ENCODE data around the gene CARD6.

The CARD6 gene

GRCh38 chr5:40827188-40827977, 13.8 kb upstream of the CARD6 start:
- H3K79me2 ChIP-seq (ENCODE audit: control insufficient read depth, insufficient read depth, low read length, poor library complexity) = no peaks in the 10 kb centered on the region
- peaks cover 25 to 56% of the 10 kb centered on the region in 2 experiments for H3K36me3 ChIP-seq (ENCODE audit: control insufficient read depth in 1 of 2, insufficient read depth in 2 of 2, low read length in 2 of 2)

GRCh38 chr5:40828021-40828631, 13.0 kb upstream of the CARD6 start:
- peaks cover 25 to 59% of the 10 kb centered on the region in 2 experiments for H3K36me3 ChIP-seq (ENCODE audit: control insufficient read depth in 1 of 2, insufficient read depth in 2 of 2, low read length in 2 of 2)

More at GRCh38 chr5:40827188-40827977, 13.8 kb upstream of the CARD6 start:
- Histone ChIP-seq H3K79me1 (ENCODE audit: low read length) (no peaks in the 10 kb centered on the region), H3K23ac (ENCODE audit: low read length) (no peak overlapping the region), H4K91ac (ENCODE audit: low read depth, low read length) (no peak overlapping the region), H2BK5ac (ENCODE audit: low read depth, low read length, poor library complexity) (no peak overlapping the region), H3K18ac (ENCODE audit: low read length) (no peak overlapping the region), H3K4me1 (ENCODE audit: control insufficient read depth in 1 of 2, insufficient read depth in 2 of 2, low read length in 2 of 2) (no peaks in the 10 kb centered on the region), H3K14ac (ENCODE audit: low read length) (no peak overlapping the region), H3K9ac (ENCODE audit: low read length) (no peak overlapping the region), H4K8ac (ENCODE audit: low read depth, low read length) (no peak overlapping the region), H2BK12ac (ENCODE audit: low read length) (no peak overlapping the region), H3K9me3 (ENCODE audit: insufficient read depth, low read depth, low read length) (no peaks in the 10 kb centered on the region), H3K4ac (ENCODE audit: low read depth, low read length) (no peak overlapping the region), H2AFZ (ENCODE audit: insufficient read depth, low read length, poor library complexity) (no peak overlapping the region), H4K12ac (ENCODE audit: low read depth, low read length) (no peak overlapping the region), H3K27ac (ENCODE audit: low read depth, low read length) (no peak overlapping the region), H3K27me3 (ENCODE audit: insufficient read depth, low read length) (no peaks in the 10 kb centered on the region), H3K4me2 (ENCODE audit: low read length) (no peak overlapping the region), H2BK120ac (ENCODE audit: insufficient read depth, low read length, poor library complexity) (no peak overlapping the region), H3K4me3 (ENCODE audit: low read depth, low read length) (no peak overlapping the region), H2AK5ac (ENCODE audit: low read length) (no peak overlapping the region)
- DNase-seq = no peak
- WGBS (ENCODE audit: extremely low coverage, insufficient coverage, insufficient read length) = no CpG with 5 or more reads among the region's 14 CpGs

GRCh38 chr5:40828690-40829661, 12.2 kb upstream of the CARD6 start:
- no peak overlapping the region for H2BK5ac ChIP-seq (ENCODE audit: low read depth, low read length, poor library complexity)
- no peak overlapping the region for H2AFZ ChIP-seq (ENCODE audit: insufficient read depth, low read length, poor library complexity)
- H3K23ac ChIP-seq (ENCODE audit: low read length) = no peak overlapping the region
- H3K36me3 ChIP-seq (ENCODE audit: control insufficient read depth in 1 of 2, insufficient read depth in 2 of 2, low read length in 2 of 2) = peaks cover 28 to 65% of the 10 kb centered on the region in 2 experiments
- H4K91ac ChIP-seq (ENCODE audit: low read depth, low read length) = no peak overlapping the region
- no peak for DNase-seq
- no peak overlapping the region for H4K12ac ChIP-seq (ENCODE audit: low read depth, low read length)
- H3K27ac ChIP-seq (ENCODE audit: low read depth, low read length) = no peak overlapping the region
- H3K79me1 ChIP-seq (ENCODE audit: low read length) = no peaks in the 10 kb centered on the region
- WGBS (ENCODE audit: extremely low coverage, insufficient coverage, insufficient read length) = no CpG with 5 or more reads among the region's 3 CpGs
- H3K14ac ChIP-seq (ENCODE audit: low read length) = no peak overlapping the region
- H3K79me2 ChIP-seq (ENCODE audit: control insufficient read depth, insufficient read depth, low read length, poor library complexity) = peaks cover 3% of the 10 kb centered on the region
- H3K4me3 ChIP-seq (ENCODE audit: low read depth, low read length) = no peak overlapping the region
- H3K9ac ChIP-seq (ENCODE audit: low read length) = no peak overlapping the region
- no peak overlapping the region for H2BK120ac ChIP-seq (ENCODE audit: insufficient read depth, low read length, poor library complexity)
- H3K4me1 ChIP-seq (ENCODE audit: control insufficient read depth in 1 of 2, insufficient read depth in 2 of 2, low read length in 2 of 2) = peaks cover 0 to 2% of the 10 kb centered on the region in 2 experiments
- H2BK12ac ChIP-seq (ENCODE audit: low read length) = no peak overlapping the region
- no peak overlapping the region for H3K4ac ChIP-seq (ENCODE audit: low read depth, low read length)
- no peak overlapping the region for H4K8ac ChIP-seq (ENCODE audit: low read depth, low read length)
- H3K4me2 ChIP-seq (ENCODE audit: low read length) = no peak overlapping the region
- H3K9me3 ChIP-seq (ENCODE audit: insufficient read depth, low read depth, low read length) = no peaks in the 10 kb centered on the region
- H2AK5ac ChIP-seq (ENCODE audit: low read length) = no peak overlapping the region
- no peak overlapping the region for H3K18ac ChIP-seq (ENCODE audit: low read length)
- H3K27me3 ChIP-seq (ENCODE audit: insufficient read depth, low read length) = no peaks in the 10 kb centered on the region

More at GRCh38 chr5:40828021-40828631, 13.0 kb upstream of the CARD6 start:
- no peak overlapping the region for H4K91ac ChIP-seq (ENCODE audit: low read depth, low read length)
- no peak overlapping the region for H3K4me3 ChIP-seq (ENCODE audit: low read depth, low read length)
- no peaks in the 10 kb centered on the region for H3K27me3 ChIP-seq (ENCODE audit: insufficient read depth, low read length)
- no peak for DNase-seq
- no peak overlapping the region for H3K9ac ChIP-seq (ENCODE audit: low read length)
- WGBS (ENCODE audit: extremely low coverage, insufficient coverage, insufficient read length) = no CpG with 5 or more reads among the region's 3 CpGs
- H3K18ac ChIP-seq (ENCODE audit: low read length) = no peak overlapping the region
- no peaks in the 10 kb centered on the region for H3K79me2 ChIP-seq (ENCODE audit: control insufficient read depth, insufficient read depth, low read length, poor library complexity)
- H3K14ac ChIP-seq (ENCODE audit: low read length) = no peak overlapping the region
- H3K23ac ChIP-seq (ENCODE audit: low read length) = no peak overlapping the region
- no peak overlapping the region for H2AK5ac ChIP-seq (ENCODE audit: low read length)
- H2BK5ac ChIP-seq (ENCODE audit: low read depth, low read length, poor library complexity) = no peak overlapping the region
- H3K4me1 ChIP-seq (ENCODE audit: control insufficient read depth in 1 of 2, insufficient read depth in 2 of 2, low read length in 2 of 2) = no peaks in the 10 kb centered on the region
- H3K9me3 ChIP-seq (ENCODE audit: insufficient read depth, low read depth, low read length) = no peaks in the 10 kb centered on the region
- no peak overlapping the region for H4K8ac ChIP-seq (ENCODE audit: low read depth, low read length)
- no peak overlapping the region for H3K4ac ChIP-seq (ENCODE audit: low read depth, low read length)
- no peak overlapping the region for H3K4me2 ChIP-seq (ENCODE audit: low read length)
- H3K27ac ChIP-seq (ENCODE audit: low read depth, low read length) = no peak overlapping the region
- H2BK120ac ChIP-seq (ENCODE audit: insufficient read depth, low read length, poor library complexity) = no peak overlapping the region
- H2BK12ac ChIP-seq (ENCODE audit: low read length) = no peak overlapping the region
- H3K79me1 ChIP-seq (ENCODE audit: low read length) = no peaks in the 10 kb centered on the region
- no peak overlapping the region for H4K12ac ChIP-seq (ENCODE audit: low read depth, low read length)
- no peak overlapping the region for H2AFZ ChIP-seq (ENCODE audit: insufficient read depth, low read length, poor library complexity)
